Cardiac fibroblast (primary cell): ENCODE measurements around the gene PRKN.

ENCODE experiments used
- DNase-seq, 2 donors: peaks; one replicate each; pipeline versions ENCODE4 v3.0.0 to v3.0.0-alpha.2; 2010; ENCODE audit warnings: low read depth in 2 of 2
- H3K4me3 ChIP-seq, 2 donors: replicated peaks in 1 of 2; 1 replicate in 1 of 2; 2 replicates in 1 of 2; pipeline ENCODE4 v1.5.1; 2011; ENCODE audit warnings: low read depth in 2 of 2, low read length in 2 of 2, mild to moderate bottlenecking in 2 of 2, moderate library complexity in 1 of 2
- TF ChIP-seq, protein P1 (sequence below): IDR thresholded peaks from one replicate; pipeline ENCODE4 v1.5.1; 2011; ENCODE audit warnings: low read depth, mild to moderate bottlenecking, low read length, inconsistent platforms

Gene PRKN

DNA sequence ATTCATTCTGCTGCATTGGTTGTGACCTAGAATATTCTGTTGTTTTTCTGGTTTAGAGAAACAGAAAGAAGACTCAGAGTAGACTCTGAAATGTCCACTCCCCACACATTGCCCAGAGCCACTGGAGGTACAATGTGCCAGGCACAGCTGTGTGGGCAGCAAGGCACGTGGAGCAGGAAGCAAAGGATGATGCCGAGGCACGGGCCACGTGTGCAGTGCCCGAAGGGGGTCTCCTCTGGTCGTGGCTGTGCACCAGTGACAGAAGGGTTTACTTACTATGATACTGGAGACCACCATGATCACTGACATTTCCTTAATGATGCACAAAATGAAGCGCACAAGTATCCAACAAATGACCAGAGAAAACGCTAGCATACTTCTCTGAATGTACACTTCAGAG, 488.9 kb downstream of the PRKN start:
- TF ChIP-seq, protein P1, sequence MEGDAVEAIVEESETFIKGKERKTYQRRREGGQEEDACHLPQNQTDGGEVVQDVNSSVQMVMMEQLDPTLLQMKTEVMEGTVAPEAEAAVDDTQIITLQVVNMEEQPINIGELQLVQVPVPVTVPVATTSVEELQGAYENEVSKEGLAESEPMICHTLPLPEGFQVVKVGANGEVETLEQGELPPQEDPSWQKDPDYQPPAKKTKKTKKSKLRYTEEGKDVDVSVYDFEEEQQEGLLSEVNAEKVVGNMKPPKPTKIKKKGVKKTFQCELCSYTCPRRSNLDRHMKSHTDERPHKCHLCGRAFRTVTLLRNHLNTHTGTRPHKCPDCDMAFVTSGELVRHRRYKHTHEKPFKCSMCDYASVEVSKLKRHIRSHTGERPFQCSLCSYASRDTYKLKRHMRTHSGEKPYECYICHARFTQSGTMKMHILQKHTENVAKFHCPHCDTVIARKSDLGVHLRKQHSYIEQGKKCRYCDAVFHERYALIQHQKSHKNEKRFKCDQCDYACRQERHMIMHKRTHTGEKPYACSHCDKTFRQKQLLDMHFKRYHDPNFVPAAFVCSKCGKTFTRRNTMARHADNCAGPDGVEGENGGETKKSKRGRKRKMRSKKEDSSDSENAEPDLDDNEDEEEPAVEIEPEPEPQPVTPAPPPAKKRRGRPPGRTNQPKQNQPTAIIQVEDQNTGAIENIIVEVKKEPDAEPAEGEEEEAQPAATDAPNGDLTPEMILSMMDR = no peak
- no peak overlapping the region for H3K4me3 ChIP-seq
- no peak for DNase-seq

DNA sequence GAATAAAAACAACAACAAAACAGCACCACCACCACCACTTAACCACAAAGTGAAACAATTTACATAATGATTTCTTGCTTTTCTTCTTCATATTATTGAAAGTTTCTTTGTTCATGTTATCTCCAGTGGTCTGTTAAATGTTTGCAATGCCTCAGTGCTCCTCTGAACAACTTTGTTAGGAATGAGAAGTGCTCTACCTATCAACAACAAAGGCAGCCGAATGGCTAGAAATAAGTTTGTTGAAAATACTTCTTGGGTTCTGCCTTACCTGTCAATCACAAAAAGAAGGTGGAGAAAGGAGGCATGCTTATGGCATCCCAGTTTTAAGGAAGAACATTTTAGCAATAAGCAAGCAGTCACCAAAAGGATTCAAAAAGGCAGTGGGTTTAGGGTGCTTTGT, 490.2 kb downstream of the PRKN start:
- H3K4me3 ChIP-seq = no peak overlapping the region
- TF ChIP-seq, protein P1 = no peak
- no peak for DNase-seq

DNA sequence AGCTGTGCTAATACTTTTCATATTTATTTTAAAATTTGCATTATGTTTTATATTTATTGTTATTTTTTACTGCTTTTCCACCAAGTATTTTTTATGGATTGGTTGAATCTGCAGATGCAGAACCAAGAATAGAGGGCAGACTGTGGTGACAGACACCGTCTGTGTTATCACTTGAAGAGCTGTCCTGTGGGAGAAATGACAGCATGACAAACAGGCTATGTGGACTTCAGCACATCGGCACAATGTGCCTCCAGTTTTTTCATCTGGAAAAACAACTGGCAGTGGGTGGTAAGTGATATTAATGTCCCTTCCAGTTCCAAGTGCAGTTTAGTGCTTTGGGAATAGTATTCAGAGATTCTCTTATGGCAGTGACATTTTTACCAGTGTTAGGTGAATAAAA, 492.9 kb downstream of the PRKN start:
- no peak for DNase-seq
- TF ChIP-seq, protein P1 = no peak
- H3K4me3 ChIP-seq = no peak overlapping the region

DNA sequence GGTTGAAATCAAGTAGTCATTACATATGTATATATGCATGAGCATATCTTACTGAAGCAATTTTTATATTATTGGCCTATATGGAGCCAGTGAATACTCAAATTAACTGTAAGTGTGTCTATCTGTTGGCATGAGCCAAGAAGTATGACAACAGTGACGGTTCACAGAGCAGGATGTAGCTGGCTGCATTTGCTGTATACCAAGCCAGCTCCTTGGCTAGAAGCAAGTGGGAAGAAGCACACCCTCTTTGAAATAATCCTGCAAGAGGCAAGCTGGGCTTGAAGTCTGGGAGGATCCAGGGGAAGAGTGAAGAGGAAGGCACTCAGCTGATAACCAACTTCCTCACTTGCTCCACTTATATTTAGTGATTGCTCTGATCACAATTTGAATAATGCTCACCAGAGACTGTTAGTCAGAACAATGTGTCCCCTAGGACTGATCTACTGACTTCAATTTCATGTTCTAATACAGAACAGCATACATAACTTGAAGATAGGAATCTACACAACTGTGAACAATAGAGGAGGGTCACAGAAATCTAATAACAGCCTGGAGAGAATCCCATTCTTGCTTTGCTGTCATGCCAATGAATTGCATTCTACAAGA, 497.3 kb downstream of the PRKN start:
- no peak overlapping the region for H3K4me3 ChIP-seq
- TF ChIP-seq, protein P1 = no peak
- DNase-seq = no peak

DNA sequence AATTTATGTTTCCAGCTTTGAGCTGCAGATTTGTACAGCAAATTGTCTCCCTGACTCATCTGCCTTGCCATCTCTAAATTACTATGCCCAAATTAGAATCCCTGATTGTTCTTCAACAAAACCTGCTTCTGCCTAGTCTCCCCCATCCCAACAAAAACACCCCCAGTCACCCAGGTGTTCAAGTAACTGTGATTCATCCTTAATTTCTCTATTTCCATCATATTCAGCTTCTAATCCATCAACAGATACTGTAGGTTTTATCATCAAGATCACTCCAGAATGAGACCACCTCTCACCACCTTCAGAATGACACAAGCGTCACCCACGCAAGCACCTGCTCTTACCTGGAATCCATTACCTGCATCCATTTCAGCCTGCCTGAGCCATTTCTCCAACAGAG, 498.5 kb downstream of the PRKN start:
- DNase-seq = no peak
- no peak overlapping the region for H3K4me3 ChIP-seq
- TF ChIP-seq, protein P1 = no peak

DNA sequence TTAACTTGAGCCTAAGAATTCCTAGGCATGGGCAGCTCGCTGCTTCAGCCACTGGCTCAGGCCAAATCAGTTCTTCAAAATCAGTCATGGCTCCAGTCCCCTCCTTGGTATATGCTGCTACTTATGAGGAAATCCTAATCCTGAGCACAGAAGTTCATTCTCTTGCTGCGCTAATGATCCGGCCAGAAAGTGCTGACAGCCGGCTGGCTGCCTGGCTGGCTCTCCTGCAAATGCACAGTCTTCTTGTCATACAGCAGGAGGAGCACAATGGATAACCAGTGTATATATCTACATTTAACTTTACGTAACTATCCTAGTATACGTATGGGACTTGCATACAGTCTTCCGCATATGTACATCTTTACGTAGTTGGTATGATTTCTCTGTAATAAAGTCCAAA, 500.8 kb downstream of the PRKN start:
- TF ChIP-seq, protein P1 = no peak
- no peak overlapping the region for H3K4me3 ChIP-seq

DNA sequence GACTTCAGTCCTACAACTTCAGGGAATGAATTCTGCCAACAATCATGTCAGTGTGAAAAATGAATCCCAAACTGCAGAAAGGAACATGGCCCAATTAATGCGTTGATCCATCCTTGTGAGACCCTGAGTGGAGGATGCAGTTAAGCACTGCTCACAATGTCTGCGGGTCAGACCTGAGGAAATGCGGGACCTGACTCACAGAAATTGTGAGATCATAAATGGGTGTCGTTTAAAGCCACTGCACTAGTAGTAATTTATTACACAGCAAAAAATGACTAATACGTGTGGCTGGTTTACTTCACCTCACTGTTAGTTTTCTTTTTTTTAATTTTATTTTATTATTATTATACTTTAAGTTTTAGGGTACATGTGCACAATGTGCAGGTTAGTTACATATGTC, 505.0 kb downstream of the PRKN start:
- TF ChIP-seq, protein P1 = no peak
- no peak for DNase-seq
- H3K4me3 ChIP-seq = no peak overlapping the region

More for the DNA sequence above, 500.8 kb downstream of the PRKN start:
- DNase-seq = no peak
